GM19240 (cell line): ENCODE results near the gene UBL3.

Experiments
- DNase-seq: peaks from one replicate; pipeline ENCODE4 v3.0.0; 2011; ENCODE audit warnings: low spot score; ENCODE audit not compliant: insufficient read length

The UBL3 gene, protein sequence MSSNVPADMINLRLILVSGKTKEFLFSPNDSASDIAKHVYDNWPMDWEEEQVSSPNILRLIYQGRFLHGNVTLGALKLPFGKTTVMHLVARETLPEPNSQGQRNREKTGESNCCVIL

DNA sequence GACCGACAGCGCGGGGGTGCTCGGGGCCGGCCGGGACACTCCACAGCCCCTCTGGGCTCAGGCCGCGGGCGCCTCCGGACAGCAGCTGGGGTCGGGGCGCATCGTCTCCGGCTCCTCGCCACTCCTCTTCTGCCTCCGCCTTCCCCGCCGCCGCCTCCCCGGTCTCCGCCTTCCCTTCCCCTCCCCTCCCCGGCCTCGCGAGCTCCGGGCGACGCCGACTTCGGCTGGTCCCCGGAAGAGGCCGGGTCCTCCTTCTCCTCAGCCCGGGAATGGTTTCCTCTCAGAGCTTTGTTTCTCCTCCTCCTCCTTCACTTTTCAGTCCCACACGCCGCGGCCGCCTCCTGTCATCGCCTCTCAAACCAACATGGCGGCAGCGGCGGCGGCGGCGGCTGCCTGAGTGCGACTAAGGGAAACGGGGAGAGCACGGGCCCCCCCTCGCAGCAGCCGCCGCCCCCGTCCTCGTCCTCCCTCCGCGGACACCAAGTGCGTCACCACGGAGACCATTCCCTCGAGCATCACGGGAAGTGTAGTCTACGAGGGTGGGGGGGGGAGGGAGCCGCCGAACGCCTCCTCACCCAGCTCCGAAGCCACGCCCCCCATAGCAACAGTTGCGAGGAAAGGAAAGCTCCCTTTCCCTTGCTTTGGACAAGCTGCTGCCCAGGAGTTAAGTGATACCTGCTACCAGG is at the start of gene UBL3:
Gene UBL3, minus strand, starts transcription at position 405 of the 686 bp plus-strand sequence. CDS start 1,079 bp downstream, outside the sequence.
- DNase-seq: peak; percentile 95

DNA sequence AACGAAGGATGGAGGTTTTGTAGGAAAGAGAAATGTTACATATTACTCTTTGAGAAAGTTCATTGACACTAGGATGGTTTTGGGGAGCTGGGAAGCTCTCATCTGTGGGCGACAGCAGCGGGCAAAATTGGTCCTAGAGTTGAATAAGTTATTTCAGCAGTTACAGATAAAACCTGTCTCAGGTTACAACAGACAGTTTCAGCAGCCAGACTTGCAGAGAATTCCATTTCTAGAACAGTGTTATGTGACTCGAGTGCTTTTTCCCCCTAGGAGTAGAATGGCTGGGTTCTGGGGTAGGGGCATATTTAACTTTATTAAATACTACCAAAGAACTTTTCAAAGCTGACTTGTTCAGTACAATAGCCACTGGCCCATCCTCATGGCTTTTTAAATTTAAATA is 46.7 kb upstream of the UBL3 start:
- no peak for DNase-seq

DNA sequence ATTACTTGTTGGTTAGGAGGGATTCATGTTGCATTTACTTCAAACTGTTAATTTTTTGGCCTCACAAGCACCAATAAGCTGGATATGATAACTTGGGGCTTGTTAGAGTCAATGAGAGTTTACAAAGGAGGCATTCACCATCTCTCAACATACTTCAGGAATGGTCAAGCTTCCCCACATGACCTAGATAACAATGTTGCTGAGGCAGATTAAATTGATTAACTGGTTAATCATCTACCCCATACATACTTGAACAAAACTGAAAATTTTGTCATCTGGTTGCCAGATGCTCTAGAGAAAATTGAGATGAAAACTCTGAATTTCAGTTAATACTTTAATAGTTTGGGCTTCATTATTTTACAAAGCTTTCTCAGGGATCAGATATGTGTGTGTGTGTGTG is 43.0 kb upstream of the UBL3 start:
- DNase-seq: no peak

DNA sequence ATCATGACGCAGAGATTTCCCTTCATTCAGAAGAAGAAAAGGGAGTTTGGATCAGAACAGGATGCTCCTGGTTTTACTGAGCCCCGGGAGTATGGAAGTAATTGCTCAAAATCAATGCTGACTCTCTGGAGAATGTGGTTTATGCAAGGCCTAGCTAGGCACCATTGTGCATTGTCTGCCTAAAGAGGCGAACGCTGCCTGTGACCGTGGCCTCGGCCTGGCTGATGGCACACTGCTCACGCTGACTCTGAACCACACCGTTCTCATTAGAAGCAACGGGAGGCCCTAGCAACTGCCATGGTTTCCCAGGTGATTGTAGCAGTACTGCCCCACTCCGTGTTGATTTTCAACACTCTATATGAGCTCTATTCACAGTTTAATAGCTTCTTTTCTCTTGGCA is 41.7 kb upstream of the UBL3 start:
- no peak for DNase-seq

DNA sequence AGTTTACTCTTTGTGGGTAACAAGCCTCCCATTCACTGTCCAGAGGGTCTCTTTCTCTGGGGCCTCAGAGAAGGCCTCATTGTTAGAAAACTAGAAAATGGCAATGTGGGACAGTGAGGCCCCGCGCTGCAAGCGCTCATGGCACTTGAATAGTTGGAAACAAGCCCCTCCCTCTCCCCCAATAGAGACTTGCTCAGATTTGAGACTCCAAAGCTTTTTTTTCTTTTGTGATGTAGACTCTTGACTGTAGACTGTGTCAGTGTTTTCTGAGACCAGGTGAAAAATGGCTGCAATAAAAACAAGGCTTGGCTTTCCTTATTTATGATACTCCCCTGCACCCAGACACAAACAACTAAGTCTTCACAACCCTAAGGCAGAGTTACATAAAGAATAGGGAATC is 38.7 kb upstream of the UBL3 start:
- DNase-seq: no peak

DNA sequence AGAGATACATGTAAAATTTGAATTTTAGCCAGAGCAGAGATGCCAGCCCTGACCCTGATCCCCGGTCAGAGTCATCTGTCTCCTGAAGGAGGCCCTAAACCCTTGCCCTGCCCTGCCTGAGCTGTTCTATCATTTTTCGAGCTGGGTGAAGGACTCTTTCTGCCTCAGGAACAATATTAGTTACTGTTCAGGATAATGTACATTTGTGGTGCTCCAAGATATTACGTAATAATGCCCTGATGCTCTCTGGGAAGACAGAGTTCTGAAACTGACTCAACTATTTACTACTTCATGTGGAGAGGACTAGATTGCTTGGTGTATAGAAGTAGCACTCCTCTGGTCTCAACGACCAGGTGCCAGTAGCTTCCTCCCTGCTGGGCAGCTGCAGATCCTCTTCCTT is 37.9 kb upstream of the UBL3 start:
- DNase-seq: no peak

DNA sequence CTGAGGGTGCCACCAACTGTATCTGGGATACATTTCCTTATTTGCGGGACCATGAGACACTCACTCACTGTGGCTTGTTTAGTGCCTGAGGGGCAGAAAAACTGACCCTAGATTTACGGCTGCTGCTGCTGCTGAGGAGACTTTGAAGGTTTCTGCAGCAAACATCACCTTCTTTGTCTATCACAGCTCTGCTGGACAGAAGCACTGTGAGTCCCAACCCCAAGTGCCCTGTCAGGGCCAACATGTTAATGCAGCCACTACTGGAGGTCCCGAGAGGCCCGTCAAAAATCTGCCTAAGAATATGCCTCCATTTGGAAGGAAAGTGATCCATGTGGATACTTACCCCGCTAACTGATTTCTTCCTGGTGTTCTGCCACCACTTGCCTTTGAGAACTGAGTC is 37.3 kb upstream of the UBL3 start:
- DNase-seq: no peak

DNA sequence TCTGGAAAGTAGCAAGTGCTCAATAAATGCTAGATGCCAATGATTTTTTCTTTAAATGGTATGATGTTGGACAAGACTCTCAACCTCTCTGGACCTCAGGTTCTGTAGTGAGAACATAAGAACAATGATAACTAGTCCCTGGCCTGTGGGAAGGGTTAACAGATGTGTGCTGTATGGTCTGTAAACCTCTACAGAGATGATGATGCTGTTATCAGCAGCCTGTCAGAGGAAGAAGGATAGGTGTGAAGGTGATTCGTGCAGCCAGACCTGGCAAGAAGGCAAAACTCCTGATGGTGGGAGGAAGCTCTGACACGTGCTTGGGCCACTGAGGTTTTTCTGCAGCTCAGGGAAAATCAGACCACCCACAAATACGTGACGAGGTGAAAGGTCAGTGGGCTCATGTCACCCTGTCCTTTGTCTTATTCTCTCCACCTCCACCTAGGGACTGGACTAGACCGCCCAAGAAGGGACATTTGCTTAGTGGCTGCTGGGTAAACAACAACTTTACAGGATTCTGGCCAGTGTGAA is 36.7 kb upstream of the UBL3 start:
- DNase-seq: no peak

DNA sequence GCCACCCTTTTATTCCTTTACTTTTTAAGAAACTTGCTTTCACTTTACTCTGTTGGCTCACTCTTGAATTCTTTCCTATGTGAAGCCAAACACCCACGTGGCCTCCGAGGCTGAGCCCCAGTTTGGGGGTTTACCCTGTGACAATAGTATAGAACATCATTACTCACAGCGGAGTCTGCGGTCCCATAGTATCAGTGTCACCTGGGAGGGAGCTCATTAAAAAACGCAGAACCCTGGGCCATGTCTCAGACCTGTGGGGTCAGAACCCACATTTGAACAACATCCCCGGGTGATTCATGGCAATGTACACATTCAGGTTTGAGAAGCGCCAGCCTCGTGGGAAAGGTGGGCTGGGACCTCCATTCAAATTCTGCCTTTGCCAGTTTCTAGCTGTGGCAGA is 36.0 kb upstream of the UBL3 start:
- DNase-seq: no peak

DNA sequence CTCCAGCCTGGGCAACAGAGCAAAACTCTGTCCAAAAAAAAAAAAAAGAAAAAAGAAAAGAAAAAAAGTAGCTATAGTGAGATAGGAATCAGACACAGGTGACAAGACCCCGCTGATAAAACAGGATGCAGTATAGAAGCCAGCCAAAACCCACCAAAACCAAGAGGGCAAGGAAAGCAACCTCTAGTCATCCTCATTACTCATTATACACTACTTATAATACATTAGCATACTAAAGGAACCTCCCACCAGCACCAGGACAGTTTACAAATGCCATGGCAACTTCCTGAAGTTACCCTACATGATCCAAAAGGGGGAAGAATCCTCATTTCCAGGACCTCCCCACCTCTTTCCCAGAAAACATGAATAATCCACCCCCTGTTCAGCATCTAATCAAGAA is 35.6 kb upstream of the UBL3 start:
- DNase-seq: no peak

DNA sequence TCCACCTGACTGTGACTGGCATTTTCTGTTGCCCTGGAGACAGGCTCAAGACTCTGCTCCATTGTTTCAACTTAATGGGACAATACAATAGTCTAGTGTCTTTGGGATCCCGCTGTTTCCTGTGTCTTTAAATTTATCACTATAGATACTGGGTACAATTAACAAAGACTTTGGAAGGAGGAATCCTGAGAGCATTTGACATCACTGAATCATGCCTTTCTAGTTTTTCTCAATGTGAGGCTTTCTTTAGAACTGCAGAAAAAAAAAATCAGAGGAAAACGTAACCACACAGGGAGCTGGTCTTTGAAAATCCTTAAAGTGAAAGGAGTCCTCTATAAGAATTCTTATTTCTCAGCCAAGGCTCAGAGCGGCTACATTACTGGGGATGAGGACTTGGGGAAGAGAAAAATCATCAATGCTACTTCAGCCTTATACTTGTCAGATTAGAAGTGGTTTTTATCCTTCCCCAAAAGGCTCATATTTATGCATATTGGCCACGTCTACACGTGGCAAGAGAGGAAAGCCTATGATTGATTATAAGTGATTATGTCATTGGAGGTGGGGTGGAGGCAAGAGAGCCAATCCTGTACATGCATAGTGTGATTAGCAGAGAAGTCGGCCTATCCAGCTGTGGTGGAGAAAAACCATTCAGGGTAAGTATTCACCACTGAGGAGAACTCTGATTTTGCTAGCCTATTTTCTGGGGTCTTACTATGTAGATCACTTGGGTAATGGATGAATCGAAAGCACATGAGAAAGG is 34.4 kb upstream of the UBL3 start:
- no peak for DNase-seq

DNA sequence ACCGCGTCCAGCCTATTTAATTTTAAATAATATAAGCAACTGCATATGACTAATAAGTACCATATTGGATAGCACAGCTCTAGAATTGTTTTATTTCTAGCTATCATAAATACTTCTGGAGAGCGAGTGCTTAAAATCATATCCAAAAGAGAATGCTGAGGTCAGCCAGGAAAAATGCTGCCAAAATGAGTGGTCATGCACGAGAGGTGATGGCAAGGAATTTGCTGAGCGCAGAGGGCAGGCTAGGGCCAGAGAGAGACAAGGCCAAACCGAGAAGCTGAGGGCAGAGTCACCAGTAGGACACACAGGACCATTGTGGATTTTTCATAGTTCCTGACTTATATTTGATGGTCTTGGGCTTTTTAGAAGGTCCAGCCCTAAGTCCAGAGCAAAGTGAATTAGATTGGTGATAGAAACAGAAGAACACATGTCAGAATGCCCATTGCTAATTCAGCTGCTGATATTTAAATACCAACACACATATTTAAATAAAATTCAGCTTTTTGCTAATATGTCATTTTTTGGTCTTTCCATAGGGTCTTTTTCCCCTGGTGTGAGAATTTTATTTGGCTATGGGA is 33.6 kb upstream of the UBL3 start:
- no peak for DNase-seq

DNA sequence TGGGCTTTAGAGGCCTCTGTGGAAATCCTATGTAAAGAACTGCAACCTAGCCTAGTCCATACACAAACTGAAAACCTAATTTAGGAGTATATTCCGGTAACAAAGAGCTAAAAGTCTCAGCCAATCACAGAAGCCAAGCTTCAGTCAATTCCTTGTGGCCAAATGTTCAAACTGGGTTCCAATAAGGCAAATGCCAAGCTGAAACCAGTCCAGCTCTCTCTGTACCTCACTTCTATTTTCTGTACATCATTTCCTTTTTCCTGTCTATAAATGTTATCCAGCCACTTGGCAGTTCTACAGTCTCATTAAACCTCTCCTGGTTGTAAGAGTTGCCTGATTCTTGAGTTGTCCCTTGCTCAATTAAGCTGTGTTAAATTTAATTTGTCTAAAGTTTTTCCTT is 31.7 kb upstream of the UBL3 start:
- DNase-seq: no peak

DNA sequence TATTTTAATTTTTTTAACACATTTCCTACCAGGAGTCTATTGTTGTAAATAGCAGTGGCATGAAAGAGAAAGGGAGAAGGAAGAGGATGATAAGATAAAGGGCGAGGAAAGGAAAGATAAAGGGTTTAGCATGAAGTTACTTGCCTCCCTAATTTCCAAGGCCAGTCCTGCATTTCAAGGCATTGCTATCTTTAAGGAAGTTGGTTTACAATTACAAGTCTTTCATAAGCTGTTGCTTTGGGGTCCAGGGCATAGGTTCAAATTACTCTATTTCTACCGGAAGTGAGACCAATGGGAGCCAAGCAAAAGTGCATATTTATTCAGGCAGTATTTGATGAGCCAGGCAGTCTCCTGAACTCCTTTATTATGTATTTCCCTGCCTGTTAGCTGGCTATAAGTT is 27.7 kb upstream of the UBL3 start:
- DNase-seq: no peak

DNA sequence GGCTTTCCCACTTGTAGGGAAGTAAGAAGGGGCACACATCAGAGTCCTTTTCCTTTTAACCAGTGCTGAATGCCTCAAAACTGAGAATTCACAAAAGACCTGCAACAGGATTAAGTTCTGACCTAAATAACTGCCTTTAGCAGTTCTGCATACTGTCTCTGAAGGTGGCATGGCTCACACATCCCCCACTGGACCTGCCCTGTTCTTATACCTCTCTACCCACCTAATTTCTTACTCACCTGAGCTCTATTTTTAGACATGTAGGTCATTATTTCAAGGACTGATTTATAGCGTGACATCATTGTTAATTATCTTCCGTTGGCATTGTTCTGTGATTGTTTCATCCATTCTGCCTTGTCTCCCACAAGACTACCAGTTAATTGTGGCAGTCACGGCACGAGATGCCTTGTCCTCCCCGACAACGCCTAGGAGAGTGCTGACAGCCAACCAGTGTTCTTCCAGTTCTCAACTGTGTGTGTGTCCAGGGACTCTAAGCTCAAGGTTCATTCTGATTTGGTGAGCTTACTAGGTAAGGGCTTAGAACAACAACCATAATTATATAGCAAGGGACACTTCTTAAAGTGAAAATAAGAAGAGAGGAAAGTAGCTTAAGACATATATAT is 27.1 kb upstream of the UBL3 start:
- DNase-seq: no peak

DNA sequence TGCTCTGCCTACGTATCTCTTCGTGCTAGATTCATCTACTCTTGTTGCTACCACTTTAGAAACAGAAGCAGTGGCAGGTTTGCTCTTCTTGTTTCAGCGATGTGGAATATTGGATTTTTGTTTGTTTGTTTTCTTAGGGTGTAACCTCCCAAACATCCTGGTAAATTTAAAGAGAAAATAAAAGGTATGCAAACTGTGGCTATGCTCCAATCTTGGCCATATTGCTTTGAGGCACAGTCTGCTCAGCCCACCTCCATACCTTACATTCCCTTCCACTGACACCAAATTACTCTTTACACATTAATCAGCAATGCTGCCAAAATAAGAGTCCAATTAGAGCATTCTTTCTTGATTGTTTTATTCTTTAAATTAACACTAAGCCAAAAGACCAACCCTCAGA is 25.2 kb upstream of the UBL3 start:
- no peak for DNase-seq

DNA sequence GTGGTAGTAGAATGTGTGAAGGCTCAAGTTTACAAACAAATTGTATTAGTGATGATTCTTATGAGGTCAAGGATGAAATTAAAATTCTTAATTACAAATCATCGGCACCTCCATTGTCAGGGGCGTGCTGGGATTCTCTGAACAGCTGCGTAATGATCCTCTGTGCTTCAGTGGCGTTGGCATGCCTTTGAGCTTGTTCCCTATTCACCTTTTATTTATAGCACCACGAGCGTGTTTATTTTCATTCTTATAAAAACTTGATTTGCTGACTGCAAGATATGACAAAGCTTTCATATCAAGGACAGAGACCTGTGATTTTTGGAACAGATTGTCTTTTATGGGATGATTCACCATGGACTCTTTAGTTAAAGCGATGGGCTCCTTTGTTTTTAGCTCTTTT is 18.2 kb upstream of the UBL3 start:
- DNase-seq: no peak

DNA sequence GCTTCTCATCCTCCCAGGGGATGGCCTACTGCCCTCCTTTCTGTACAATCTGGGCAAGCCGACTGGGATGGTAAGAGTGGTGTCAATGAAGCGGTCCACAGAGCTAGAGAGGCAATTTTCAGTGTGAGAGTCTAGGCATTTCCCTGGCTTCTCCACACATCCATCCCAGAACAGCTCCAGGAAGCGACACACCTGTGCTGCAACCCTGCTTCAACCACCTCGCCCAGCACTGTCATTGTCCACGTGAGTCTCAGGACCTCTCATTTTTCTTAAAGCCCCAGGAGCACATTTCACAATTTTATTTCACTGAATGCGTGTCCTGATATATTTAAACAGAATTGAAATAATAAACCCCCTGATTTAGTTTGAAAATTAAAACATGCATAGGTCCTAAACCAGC is 15.5 kb upstream of the UBL3 start:
- DNase-seq: no peak

DNA sequence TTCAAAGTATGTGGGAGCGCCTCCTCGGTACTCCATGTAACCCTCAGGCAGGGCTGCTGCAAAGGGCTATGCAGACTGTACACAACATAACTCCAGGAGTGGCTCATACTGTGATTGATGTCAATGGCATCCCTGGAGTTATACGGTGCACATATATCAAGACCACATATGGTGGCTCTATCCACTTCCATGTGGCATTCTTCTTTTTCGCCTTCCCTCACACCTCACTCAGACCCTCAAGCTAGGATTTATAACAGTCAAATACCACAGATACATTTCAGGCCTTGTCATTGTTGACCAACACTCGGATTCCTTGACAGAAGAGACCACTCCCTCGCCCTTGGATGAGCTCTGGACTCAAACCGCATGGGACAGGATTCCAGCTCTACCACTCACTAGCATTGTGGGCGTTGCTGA is 11.3 kb upstream of the UBL3 start:
- no peak for DNase-seq

DNA sequence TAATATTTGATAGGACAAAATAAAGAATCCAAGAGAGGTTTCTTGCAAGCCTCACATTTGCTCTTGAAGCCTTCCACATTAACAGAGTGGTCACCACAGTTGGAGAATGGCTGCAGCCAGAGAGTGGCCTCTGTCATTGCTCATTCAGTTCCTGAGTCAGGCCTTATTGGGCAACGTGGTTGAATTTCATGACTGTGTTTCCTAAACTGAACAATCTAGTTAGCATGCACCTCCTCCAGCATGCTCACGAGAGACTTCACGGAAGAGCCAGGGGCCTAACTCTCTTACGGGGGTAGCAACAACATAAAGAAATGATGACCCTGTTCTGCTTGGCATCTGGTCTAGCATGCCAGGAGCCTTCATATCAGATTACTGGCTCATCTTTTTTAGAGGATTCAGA is 9.6 kb upstream of the UBL3 start:
- DNase-seq: no peak

DNA sequence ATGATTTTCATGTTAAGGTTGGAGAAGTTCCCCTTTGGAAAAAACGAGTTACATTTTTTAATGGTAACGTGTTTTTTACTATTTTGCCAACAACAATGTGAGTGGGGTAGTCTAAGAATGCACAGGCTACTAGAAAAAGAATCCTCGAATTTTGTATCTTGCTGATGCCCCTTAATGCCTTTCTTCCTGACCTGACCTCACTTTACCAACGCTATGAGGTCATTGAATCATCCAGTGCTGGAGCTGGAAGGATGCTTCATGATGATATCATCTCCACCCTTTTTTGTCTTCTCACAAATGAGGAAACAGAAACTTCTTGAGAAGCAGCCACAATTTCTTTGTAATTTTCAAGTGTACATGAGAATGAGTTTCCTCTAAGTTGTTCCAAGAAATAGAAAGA is 8.2 kb upstream of the UBL3 start:
- DNase-seq: no peak

DNA sequence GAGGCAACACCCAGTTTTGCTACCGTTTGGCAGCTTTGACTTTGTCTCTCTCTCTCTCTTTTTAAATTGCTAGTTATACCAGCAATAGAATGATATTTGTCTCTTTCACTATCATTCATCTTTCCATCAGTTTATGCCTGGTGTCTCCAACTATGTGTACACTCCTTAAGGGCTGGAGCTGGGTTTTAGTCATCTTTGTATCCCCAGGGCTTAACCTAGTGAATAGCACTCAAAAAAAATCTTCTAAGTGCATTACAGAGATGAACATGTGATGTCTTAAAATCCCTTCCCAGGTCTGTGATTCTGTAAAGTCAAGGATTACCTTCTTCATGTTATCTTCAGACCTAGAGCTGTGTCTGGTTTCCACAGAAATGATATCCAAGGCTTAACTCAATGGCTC is 7.8 kb upstream of the UBL3 start:
- DNase-seq: no peak
